Mesenteric fat pad (tissue), 1 donor: Measurements from ENCODE around the gene LPCAT3. TPM values are rescaled to one million over a fixed set of nuclear protein-coding genes. Genes with fewer than 3 reads are reported as not detected.

Source experiments
- DNase-seq: peaks from one replicate; pipeline ENCODE4 v3.0.0-alpha.2; 2020; ENCODE audit warnings: low spot score
- total RNA-seq: library from RNA; stranded (reverse); fragmentation: NEBNext Ultra II Directional; extraction: Animal tissue kit (Norgen Biotek cat#: 25700); gene quantifications from one replicate; pipeline ENCODE4 v1.2.1, GENCODE V29; 2021
- donor health status: DM: yes; HTN: yes; CAD: no.

Gene LPCAT3
- total RNA-seq, 1 donor from 2014 or later: 60.1 TPM

- DNase-seq: no peak
These were observed 19.4 kb downstream of the LPCAT3 start for GRCh38 chr12:6998715-6999451.

GRCh38 chr12:6996040-6996441 is 22.2 kb downstream of the LPCAT3 start:
- DNase-seq: no peak

GRCh38 chr12:6987956-6988553 is 30.2 kb downstream of the LPCAT3 start:
- no peak for DNase-seq

GRCh38 chr12:6982532-6982931 is 35.7 kb downstream of the LPCAT3 start:
- no peak for DNase-seq

GRCh38 chr12:6981152-6982052 is 36.9 kb downstream of the LPCAT3 start:
- DNase-seq: no peak

GRCh38 chr12:6980740-6981139 is 37.5 kb downstream of the LPCAT3 start:
- DNase-seq: no peak

- no peak for DNase-seq
These were observed 38.2 kb downstream of the LPCAT3 start for GRCh38 chr12:6980075-6980474.

GRCh38 chr12:6979453-6979852 is 38.8 kb downstream of the LPCAT3 start:
- DNase-seq: no peak

GRCh38 chr12:6979021-6979420 is 39.3 kb downstream of the LPCAT3 start:
- DNase-seq: peak; percentile 55

GRCh38 chr12:6978611-6979011 is 39.7 kb downstream of the LPCAT3 start:
- DNase-seq: no peak

- peak; percentile 53 for DNase-seq
These were observed 40.1 kb downstream of the LPCAT3 start for GRCh38 chr12:6978188-6978587.

GRCh38 chr12:6977653-6978052 is 40.6 kb downstream of the LPCAT3 start:
- peak; percentile 49 for DNase-seq

- no peak for DNase-seq
These were observed 42.8 kb downstream of the LPCAT3 start for GRCh38 chr12:6975297-6976032.

- peak; percentile 51 for DNase-seq
These were observed 44.1 kb downstream of the LPCAT3 start for GRCh38 chr12:6974180-6974579.

GRCh38 chr12:6970096-6970527 is 48.2 kb downstream of the LPCAT3 start:
- DNase-seq: no peak

GRCh38 chr12:6968426-6968825 is 49.9 kb downstream of the LPCAT3 start:
- DNase-seq: no peak

GRCh38 chr12:6967651-6968100 is 50.6 kb downstream of the LPCAT3 start:
- DNase-seq: no peak

- no peak for DNase-seq
These were observed 51.9 kb downstream of the LPCAT3 start for GRCh38 chr12:6966351-6966750.

GRCh38 chr12:6965714-6966113 is 52.6 kb downstream of the LPCAT3 start:
- no peak for DNase-seq

- DNase-seq: no peak
These were observed 53.1 kb downstream of the LPCAT3 start for GRCh38 chr12:6965026-6965661.

- no peak for DNase-seq
These were observed 53.7 kb downstream of the LPCAT3 start for GRCh38 chr12:6964605-6965025.
